DMS 273 (cell line): Measurements from ENCODE around the gene LAMTOR2.
"Not testable (repeated sequence)": the region's sequence is repeated elsewhere in the genome, so short reads cannot be mapped to it uniquely, and the experiment has no call there.

ENCODE experiments used
- DNase-seq: peaks from one replicate; lab custom pipeline; 2025; ENCODE audit not compliant: unreplicated experiment; lab: John Stamatoyannopoulos, UW

Gene LAMTOR2

GRCh38 chr1:156051011-156051725 is 3.4 kb upstream of the LAMTOR2 start:
- no peak for DNase-seq

- DNase-seq = peak; percentile 91
Observed at GRCh38 chr1:156052862-156053767, 1.5 kb upstream of the LAMTOR2 start.

DNA sequence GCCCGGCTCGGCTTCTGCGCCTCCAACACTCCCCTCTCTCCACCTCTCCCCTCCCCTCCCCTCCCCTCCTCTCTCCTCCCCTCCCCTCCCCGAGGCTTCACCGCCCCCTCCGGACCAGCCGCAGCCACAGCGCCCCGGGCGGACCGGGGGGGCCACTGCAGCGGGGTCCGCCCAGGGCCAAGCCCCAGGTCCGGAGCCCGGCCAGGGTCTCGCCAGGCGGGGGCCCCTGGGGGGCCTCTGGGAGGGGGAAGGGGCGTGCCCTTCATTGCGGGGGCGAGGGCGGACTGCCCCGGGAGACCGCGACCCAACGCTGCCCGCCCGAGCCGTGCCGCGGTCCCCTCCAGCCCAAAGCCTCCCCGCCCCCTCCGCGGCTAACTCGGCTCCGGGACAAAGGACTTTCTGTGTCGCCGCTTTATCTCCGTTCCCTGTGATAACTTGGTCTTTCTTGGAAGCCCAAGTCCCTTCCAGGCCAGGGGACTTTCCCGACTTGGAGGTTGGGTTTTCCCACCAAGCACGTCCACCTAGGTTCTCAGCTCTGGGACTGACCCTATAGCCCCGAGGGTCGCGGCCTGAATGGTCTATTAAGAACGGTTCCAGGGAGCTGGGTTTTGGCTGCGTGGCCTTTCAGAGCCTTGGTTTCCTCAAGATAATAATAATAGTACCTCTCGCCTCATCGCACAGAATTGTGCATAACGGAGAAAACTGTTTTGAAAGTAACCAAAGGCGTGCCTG is 648 bp upstream of the LAMTOR2 start, which contains the start of gene UBQLN4:
UBQLN4 (minus strand) TSS at position 31 of the 732 bp plus-strand sequence. CDS start 97 bp downstream, outside the sequence.
- DNase-seq = peak; percentile 96

DNA sequence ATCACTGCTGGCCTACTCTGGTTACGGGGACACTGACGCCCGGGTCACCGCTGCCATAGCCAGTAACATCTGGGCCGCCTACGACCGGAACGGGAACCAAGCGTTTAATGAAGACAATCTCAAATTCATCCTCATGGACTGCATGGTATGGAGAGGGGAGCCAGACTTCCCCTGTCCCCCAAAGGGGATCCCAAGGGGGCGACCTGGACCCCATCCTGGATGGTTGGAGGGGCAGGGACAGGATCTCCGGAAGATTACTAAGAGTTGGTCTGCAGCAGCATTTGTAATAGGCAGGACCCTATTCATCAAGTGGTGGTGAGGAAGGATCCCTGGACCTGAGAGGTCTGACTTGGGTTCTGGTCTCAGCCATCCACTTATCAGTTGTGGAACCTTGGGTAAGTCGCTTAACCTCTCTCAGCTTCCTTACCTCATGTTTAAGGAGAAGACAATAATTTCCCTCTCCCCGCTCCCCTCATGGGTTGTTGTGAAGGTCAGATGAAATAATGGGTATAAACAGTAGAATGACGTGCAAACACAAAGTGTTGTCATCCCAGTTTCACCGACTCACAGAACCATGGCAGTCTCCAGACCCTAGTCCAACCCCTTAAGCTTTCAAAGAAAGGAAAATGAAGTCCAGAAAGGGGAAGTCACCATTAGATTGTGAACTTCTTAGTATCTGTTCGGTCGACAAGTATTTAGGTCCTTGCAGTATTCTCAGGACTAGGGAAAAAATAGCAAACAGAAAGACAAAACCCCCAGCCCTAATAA is 883 bp downstream of the LAMTOR2 start:
- DNase-seq = no peak

DNA sequence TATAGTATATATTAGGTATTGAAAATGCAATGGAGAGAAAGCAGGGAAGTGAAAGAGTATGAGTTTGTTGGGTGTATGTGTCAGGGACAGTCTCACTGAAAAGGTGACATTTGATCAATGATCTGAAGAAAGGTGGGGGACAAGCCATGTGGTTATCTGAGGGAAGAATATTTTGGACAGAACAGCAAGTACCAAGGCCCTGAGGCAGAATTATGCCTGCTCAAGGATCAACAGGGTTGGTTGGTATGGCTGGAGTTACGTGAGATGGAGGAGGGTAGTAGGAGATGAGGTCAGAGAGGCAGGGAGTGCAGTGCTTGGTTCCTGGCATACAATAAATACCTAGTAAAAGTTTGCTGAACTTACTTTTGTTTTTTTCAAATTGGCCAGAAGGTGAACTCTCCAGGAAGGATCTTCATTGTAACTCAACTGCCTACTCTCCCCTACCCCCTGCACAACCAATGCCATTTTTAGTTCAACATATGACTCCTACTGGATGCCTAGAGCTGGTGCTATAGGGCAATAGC is 1.8 kb downstream of the LAMTOR2 start:
- DNase-seq = no peak

DNA sequence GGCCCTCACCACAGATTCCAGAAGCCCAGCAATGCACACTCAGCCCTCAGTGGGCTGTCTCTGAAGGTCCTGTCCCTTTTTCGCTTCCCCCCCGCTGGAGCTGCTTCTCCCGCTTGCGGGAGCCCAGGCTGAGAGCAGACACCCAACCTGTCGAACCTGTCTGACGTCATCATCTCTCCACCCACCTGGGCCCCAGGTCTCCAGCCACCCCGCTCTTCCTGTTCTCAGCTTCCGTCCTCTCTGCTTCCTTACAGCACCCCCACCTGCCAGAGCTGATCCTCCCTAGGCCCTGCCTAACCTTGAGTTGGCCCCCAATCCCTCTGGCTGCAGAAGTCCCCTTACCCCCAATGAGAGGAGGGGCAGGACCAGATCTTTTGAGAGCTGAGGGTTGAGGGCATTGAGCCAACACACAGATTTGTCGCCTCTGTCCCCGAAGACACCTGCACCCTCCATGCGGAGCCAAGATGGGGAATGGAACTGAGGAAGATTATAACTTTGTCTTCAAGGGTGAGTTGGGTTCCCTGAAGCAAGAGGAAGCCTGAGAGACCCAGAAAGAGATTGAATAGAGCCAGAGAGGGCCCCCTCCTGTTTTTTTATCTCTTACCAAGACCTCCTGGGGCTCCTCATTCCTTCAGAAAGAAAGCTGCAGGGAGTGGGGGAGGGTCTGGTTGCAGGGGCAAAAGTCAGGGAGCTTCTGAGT is 6.5 kb downstream of the LAMTOR2 start, which contains the start of gene RAB25:
RAB25 (plus strand) TSS at position 224 of the 700 bp plus-strand sequence; CDS start at position 465, 241 bp downstream.
- no peak for DNase-seq

GRCh38 chr1:156062189-156062588 is 7.6 kb downstream of the LAMTOR2 start:
- DNase-seq = no peak

- DNase-seq = no peak
Observed at GRCh38 chr1:156063997-156064285, 9.4 kb downstream of the LAMTOR2 start.

GRCh38 chr1:156064615-156065014 is 10.0 kb downstream of the LAMTOR2 start:
- no peak for DNase-seq

GRCh38 chr1:156065212-156065611 is 10.6 kb downstream of the LAMTOR2 start:
- no peak for DNase-seq

GRCh38 chr1:156065871-156066270 is 11.3 kb downstream of the LAMTOR2 start:
- no peak for DNase-seq

DNA sequence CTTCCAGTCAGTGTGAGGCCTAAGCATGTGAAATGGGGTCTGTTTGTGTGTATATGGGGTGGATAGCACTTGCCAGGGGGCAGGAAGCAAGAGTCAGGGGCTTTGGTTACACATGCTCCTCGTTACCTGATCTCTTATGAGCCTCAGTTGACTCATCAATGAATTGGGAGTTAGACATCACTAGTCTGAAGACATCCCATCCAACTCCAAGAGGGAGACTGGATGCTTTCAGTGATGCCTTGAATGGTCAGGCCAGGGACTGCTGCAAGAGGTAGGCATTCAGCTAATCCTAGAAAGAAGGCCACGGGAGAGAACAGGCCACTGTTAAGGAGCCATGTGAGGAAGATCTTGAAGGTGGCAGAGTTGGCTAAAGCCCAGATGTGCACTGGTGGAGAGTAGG is 12.7 kb downstream of the LAMTOR2 start:
- no peak for DNase-seq

DNA sequence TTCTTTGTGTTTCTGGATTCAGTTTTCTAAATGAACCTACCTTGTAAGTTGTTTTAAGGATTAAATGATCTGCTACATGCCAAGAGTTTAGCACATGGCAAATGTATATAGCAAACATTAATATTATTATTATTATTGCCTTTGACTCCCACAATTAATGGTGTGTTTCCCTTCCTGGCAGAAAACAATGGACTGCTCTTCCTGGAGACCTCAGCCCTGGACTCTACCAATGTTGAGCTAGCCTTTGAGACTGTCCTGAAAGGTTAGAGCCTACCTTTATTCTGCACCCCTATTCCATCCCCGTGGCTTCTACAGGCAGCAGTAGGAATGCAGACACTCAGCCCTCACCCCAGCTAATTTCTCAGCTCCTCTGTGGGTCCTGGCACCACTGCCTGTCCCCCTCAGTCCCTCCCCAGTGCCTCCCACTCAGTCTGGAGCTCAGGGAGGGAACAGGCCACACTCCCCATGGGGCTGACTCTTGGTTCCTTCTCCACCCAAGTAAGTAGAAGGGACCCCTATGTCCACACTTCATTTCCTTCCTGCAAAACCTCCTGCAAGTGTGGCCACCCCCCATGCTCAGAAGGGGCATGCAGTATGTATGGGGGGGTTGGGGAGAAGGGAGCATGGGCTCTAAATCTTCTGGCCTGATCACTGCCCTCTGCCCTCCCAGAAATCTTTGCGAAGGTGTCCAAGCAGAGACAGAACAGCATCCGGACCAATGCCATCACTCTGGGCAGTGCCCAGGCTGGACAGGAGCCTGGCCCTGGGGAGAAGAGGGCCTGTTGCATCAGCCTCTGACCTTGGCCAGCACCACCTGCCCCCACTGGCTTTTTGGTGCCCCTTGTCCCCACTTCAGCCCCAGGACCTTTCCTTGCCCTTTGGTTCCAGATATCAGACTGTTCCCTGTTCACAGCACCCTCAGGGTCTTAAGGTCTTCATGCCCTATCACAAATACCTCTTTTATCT is 15.2 kb downstream of the LAMTOR2 start:
- no peak for DNase-seq

DNA sequence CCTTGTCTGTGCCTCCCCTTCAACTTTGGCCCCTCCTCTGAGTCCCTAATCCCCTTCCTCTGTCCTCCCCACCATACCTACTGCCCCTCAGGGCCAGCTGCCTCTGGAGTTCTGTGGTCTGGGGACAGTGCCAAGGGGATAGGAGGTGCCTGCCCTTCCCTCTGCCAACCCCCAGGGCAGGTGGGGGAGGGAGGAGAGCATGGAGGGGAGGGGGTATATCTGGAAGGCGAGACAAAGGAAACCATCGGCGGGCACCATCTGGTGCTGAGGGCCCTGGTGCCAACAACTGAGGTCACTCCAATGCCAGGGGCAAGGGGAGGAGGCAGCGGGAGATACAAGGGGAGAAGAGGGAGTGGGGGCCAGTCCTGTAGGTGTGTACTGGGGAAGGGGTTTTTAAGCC is 16.0 kb downstream of the LAMTOR2 start:
- DNase-seq = peak; percentile 97

- DNase-seq = not testable (repeated sequence)
Observed at GRCh38 chr1:156071332-156071816, 16.8 kb downstream of the LAMTOR2 start.

DNA sequence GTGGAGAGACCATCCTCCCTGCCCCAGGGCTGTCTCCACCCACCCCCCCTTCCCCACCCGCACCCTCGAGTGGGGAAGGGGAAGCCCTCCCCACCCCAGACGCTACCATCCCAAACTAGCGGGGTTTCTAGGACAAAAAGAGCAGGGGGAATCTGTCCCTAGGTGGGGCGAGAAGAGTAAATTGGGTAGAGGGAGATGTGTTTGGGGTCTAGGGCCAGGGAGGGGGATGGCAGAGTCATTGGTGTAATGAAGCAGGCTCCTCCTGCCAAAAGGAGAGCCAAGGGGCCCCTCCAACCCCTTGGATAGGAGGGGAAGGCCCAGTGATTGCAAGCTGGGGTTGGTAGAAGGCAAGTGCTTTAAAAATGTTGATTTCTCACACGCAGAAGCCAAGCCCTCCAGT is 17.7 kb downstream of the LAMTOR2 start:
- no peak for DNase-seq

DNA sequence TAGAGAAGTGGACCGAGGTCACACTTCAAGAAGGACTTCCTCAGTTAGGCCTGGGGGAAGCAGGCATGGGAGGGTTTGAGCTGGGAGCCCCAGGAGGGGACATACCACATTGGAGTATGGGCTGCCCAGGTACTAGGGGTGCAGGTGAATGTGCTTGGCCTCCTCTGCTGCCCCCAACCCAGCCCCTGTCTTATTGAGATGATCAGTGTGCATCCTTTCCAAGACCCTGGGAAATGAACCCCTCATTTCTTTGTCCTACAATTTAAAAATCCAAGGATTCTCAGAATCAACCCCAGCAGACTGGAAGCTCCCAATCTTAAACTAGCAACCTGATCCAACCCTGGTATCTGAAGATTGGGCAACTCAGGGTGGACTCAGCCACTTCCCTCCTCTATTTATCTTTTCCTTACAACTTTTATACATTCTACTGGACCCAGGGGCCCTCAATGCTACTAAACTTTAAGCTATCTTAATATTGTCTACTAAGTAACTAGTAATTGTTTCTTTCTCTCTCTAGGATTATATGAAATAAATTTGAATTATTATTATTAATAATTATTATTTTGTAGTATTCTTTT is 18.6 kb downstream of the LAMTOR2 start:
- no peak for DNase-seq

GRCh38 chr1:156073740-156074139 is 19.2 kb downstream of the LAMTOR2 start:
- DNase-seq = no peak
